Sigmoid colon (tissue), 4 donors: ENCODE measurements around the gene FMO2.

ENCODE experiments used
- POLR2AphosphoS5 ChIP-seq, 4 donors: sonication (generic); formaldehyde crosslinking; IDR thresholded peaks; one replicate each; pipeline ENCODE4 v1.6.1; 2017; ENCODE audit warnings: antibody characterized with exemption in 4 of 4
- TF ChIP-seq, protein P1 (sequence below), 4 experiments: fragments of 450-650 bp in 3 of 4; fragments of 200-600 bp in 1 of 4; IDR thresholded peaks; one replicate each; pipeline ENCODE4 v1.5.1; 2016 to 2019; ENCODE audit warnings: antibody characterized with exemption in 4 of 4, mild to moderate bottlenecking in 3 of 4, moderate library complexity in 2 of 4

DNA sequence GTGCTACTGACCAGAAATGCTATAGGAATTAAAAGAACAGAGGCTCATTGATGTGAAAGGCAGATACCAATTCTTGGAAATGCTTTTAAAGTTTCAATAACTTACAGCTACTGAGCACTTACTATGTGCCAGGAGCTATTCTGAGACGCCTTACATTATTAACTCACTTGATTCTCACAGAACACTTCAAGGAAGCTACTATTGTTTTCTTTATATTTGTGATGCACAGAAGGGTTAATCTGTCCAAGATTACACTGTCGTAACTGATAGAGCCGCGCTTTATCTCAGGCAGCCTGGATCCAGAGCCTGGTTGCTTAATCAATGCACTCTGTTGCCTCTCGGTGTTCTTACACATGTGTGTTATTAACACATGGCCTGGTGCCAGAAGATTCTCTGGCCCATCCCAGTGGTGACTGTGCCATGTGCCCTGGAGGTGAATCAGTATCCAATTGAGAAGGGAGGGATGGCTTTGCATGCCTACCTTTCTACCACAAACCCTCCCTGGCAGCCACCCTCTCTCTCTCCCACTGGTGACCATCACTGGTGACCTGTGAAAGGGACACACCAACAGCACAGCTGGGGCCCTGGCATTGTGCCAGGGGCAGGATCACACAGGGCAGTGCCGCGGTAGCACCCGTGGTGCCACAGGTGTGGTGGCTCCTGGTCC lies 72.0 kb downstream of the FMO2 start:
- TF ChIP-seq, protein P1, sequence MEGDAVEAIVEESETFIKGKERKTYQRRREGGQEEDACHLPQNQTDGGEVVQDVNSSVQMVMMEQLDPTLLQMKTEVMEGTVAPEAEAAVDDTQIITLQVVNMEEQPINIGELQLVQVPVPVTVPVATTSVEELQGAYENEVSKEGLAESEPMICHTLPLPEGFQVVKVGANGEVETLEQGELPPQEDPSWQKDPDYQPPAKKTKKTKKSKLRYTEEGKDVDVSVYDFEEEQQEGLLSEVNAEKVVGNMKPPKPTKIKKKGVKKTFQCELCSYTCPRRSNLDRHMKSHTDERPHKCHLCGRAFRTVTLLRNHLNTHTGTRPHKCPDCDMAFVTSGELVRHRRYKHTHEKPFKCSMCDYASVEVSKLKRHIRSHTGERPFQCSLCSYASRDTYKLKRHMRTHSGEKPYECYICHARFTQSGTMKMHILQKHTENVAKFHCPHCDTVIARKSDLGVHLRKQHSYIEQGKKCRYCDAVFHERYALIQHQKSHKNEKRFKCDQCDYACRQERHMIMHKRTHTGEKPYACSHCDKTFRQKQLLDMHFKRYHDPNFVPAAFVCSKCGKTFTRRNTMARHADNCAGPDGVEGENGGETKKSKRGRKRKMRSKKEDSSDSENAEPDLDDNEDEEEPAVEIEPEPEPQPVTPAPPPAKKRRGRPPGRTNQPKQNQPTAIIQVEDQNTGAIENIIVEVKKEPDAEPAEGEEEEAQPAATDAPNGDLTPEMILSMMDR (IDR thresholded peaks at IDR 0.05), result no peak
- no peak for TF ChIP-seq POLR2AphosphoS5 (IDR thresholded peaks at IDR 0.05)
